HG03565 (cell line): ENCODE measurements around the gene LMOD2.

ENCODE experiments used
- ATAC-seq: cut with Tn5 transposase; IDR thresholded peaks from one replicate; pipeline ENCODE4 v1.9.1; 2021; ENCODE audit warnings: mild to moderate bottlenecking, moderate library complexity; ENCODE audit not compliant: unreplicated experiment

LMOD2 gene

GRCh38 chr7:123666492-123666891, 10.8 kb downstream of the LMOD2 start:
- no peak for ATAC-seq

- no peak for ATAC-seq
These were observed 13.8 kb downstream of the LMOD2 start for GRCh38 chr7:123669485-123669884.

DNA sequence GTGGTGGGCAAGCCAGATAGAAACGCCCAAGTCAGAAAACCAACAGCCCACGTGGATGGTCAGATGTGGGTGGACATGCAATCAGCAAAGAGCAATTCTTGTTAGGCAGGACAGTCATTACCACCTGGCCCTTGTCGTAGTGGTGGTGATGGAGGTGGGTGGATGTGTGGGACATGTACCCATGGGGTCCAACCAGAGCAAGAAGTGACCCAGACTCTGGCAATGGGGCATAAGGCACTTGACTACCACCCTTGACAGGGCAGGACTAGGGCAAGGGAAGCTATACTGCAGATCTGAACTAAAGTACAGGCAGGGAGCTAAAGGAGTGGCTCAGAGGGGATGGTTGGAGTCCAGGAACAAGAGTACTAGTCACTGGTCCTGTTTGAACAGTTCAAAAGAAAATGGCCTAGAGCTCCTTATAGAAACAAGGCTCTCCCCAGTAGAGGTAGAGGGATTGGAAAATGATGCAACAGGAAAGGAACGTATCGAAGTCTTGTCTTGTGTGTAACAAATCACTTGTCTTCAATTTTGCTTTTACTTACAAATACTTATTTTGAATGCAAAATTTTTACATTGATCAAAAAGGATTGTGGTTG, 17.6 kb downstream of the LMOD2 start:
- no peak for ATAC-seq

DNA sequence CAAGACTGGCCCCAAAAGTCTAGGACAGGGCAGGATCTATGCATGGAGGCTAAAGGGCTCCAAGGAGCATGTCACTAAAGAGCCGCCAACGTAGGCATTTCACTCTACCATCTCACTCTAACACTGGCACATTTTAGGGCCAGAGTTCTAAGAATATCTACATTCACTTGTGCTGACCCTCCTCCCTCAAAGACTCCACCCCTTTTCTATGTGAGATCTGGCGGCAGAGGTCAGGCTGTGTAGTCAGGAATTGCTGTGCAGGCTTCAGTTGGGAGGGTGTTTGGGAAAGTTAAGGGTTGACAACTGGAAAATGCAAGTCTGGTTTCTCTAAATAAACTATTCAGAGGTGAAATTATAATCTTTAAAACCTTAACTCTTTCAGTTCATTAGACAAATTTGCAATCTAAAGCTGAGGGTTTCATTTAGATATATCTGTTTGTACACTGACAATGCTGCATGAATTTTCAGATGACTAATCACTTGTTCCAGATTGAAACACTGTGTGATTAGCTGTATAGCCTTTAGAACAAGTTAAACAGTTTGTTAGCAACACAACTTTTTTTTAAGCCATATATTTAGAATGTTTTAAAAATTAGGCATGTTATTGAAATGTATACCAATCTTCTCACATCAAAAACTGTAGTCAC, 18.2 kb downstream of the LMOD2 start:
- no peak for ATAC-seq

DNA sequence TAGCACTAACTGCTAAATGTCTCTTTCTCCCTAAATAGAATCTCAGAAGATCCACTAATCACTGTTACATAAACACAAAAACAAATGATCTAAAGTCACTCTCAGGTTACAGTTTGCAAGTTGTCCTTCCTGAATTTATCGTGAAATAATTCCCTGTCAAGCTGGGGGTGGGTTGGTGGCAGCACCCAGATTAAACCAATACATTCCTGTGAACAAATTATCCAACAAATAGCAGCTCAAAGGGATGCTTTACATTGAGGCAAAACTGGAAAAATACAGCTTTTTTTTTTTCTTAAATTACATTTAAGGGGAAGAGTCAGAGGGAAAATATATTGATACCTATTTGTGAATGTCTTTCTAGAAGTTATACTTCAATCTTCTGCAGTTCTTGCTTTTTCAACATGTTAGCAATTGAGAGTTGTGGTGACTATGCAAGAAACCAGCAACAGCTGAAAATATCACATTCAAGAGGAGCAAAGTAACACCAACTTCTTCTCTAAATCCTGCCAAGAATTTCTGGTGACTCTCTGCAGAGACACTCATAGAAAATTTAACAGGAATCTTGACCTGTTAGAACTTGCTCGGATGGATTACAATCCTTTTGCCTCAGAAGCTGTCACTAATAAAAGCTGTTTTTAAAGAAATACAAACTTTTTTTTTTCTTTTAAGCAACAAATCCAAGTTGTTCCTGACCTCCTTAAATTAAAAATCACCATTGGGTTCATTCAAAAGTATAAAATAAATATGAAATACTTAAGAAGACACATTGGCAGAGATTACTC, 18.9 kb downstream of the LMOD2 start:
- no peak for ATAC-seq

DNA sequence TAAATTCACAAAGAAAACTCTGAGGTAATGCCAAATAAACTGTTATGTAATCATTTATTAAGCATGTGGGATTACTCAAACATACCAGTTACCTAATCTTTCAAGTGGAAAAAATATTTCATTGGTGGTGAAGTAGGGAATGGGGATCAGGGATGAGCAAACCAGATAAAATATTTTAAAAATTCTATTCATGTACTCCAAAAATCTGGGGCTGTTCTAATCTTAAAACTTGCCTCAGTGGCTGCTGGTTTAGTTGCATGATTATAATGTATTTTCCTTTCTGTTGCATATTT, 19.5 kb downstream of the LMOD2 start:
- no peak for ATAC-seq

DNA sequence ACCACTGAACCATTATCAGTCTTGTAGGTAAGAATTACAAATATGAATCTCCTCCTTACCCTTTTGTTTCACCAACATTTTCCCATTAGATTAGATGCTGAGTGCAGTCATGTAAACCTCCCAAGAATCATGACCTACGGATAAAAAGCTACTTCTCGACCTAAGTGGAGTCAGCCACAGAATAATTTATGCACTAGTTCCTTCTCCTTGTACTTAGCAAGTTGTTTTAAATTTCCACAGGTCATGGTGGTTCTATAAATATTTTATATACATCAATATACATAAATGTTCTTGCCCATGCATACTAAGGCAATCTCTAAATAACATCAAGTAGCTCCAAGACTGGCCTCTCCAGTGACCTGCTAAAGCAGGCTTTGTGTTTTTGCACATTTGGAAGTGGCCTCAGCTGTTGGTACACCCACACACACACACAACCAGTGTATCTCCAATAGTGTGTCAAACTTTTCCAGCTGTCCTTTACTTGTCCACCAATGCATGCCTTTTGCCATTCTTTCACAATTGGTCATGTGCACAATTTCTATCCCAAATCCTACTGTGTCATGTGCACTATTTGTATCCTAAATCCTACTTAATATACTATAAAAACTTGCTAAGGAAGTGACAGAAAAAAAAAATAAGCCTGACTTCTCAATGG, 21.5 kb downstream of the LMOD2 start:
- no peak for ATAC-seq

DNA sequence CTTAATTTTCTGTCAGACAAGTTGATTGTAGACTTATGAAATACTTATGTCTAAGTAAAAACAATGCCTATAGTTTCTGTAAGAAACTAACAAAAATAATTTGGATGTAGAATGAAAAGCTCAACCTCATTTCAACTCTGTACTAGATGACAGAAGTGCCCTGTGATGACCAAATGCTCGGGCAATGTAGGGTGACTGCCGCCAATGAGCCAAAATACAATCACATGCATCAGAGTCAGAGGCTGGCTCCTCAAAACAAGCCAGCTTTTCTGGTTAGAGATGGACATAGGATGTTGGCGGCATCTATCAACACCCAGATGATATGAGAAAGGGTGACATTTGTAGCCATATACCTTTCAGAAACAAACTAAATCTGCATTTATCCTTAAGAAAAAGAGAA, 23.9 kb downstream of the LMOD2 start:
- ATAC-seq = no peak

DNA sequence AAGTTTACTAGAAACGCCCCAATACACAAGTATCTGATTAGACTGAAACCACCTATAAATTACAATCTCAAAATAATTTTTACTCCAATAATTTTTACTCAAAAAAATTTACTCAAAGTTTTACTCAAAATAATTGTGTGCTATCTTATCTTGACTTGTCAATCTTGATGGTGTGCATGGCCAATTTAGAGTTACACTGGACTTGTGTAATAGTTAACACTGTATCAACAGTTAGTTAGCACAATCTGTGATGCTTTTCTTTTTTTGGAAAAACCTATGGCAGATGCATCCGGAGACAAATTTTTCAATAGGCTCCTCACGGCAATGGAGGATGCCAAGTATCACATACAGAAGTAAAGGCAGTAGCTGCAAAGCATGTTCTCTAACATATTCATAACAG, 24.9 kb downstream of the LMOD2 start:
- ATAC-seq = no peak

DNA sequence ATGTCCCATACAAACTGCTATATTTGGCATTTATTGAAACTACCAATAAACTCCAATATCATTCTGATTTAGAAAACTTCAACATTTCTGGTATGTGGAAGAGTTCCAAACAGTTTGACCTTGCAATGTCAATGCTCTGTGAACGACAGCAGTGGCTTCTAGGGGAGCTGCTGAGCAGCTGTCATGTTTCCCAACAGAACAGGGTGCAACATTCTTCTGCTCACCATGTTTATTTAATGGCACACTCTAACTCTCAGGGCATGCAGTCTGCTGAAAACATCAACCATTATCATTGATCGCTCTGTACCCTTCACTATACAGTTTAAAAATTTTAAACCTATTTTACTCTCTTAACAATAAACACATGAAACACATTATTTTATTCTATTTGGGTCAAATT, 25.9 kb downstream of the LMOD2 start:
- ATAC-seq = no peak

- ATAC-seq = no peak
These were observed 27.0 kb downstream of the LMOD2 start for GRCh38 chr7:123682690-123683089.

GRCh38 chr7:123687161-123687560, 31.5 kb downstream of the LMOD2 start:
- no peak for ATAC-seq

DNA sequence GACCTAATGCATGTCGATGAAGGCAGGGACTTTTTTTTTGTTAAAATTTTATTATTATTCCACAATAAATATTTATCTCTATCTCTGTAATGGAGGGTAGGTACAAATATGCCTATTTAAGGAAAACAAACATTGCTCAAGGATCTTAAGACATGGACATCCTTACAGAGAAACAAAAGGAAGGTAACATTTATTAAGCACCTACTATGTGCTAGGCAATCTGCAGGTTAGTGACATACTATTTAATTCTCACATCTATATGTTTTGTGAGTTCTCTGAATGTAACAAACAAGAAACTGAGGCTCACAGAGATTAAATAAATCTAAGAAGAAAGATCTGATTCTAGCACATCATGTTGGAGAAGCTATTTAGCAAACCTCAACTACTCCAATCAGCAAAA, 32.1 kb downstream of the LMOD2 start:
- ATAC-seq = no peak

- no peak for ATAC-seq
These were observed 33.6 kb downstream of the LMOD2 start for GRCh38 chr7:123689250-123689649.

GRCh38 chr7:123690550-123690949, 34.9 kb downstream of the LMOD2 start:
- ATAC-seq = no peak

DNA sequence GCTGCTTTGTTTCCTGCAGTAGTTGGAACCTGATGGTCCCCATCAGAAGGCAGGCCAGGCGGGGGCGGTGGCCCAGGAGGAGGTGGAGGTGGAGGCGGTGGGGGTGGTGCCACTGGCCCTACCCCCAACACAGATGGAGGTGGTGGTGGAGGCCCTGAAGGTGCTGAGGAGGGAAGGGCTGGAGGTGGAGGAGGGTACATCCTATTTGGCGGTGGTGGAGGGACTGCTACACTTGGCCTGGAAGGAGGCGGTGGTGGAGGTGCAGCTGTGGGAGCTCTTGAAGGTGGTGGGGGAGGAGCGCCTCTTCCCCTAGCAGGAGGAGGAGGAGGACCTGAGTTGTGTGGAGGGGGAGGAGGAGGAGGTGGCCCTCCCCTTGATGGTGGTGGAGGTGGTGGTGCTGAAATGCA, 36.8 kb downstream of the LMOD2 start:
- ATAC-seq = no peak

- ATAC-seq = no peak
These were observed 40.4 kb downstream of the LMOD2 start for GRCh38 chr7:123695944-123696677.

GRCh38 chr7:123705211-123705901, 49.7 kb downstream of the LMOD2 start:
- ATAC-seq = no peak

DNA sequence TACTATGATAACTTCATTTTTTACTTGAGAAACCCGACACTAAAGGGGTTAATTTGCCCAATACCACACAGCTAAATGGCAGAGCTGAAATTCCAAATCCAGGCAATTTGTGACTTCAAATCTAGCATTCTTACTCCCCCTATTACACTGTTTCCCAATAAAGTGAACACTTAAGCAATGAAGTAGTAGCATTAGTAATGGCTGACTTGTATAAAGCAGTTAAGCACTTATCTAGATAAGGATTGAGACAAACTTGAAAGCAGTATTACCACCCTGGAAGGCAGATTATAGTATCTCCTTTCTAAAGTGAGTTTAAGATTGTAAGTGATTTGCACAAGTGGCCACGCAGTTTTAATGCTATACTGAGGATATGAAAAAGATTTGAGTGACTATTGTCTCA, 53.9 kb downstream of the LMOD2 start:
- no peak for ATAC-seq

- ATAC-seq = no peak
These were observed 55.0 kb downstream of the LMOD2 start for GRCh38 chr7:123710683-123711082.

- ATAC-seq = no peak
These were observed 56.2 kb downstream of the LMOD2 start for GRCh38 chr7:123711832-123712293.
